WTC11 (cell line): ENCODE results near the gene SLC12A8.

ENCODE experiments used
- ATF3 ChIP-seq: sonication (generic); formaldehyde crosslinking; conservative IDR thresholded peaks from 2 replicates; pipeline ENCODE4 v1.8.1; 2022; ENCODE audit warnings: mild to moderate bottlenecking, missing genetic modification reagents
- CREB1 ChIP-seq: sonication (generic); formaldehyde crosslinking; IDR thresholded peaks from 2 replicates; pipeline ENCODE4 v1.8.0; 2023; ENCODE audit warnings: mild to moderate bottlenecking, missing genetic modification reagents
- CTCF ChIP-seq: fragments of 200-600 bp; IDR thresholded peaks from 2 replicates; pipeline ENCODE4 v1.8.0; 2022; ENCODE audit warnings: antibody characterized with exemption
- ETV6 ChIP-seq: sonication (generic); formaldehyde crosslinking; IDR thresholded peaks from 2 replicates; pipeline ENCODE4 v1.8.1; 2022; ENCODE audit warnings: mild to moderate bottlenecking, missing genetic modification reagents
- JAZF1 ChIP-seq: fragments of 250-450 bp; sonication (Bioruptor Pico); IDR thresholded peaks from 2 replicates; pipeline ENCODE4 v1.9.0; 2021; ENCODE audit warnings: moderate library complexity, mild to moderate bottlenecking, inconsistent platforms
- NR2C2 ChIP-seq: sonication (generic); formaldehyde crosslinking; IDR thresholded peaks from 2 replicates; pipeline ENCODE4 v1.8.0; 2022; ENCODE audit warnings: mild to moderate bottlenecking, missing genetic modification reagents
- PRDM15 ChIP-seq: sonication (generic); formaldehyde crosslinking; IDR thresholded peaks from 2 replicates; pipeline ENCODE4 v1.8.0; 2022; ENCODE audit warnings: missing genetic modification reagents
- USF1 ChIP-seq: sonication (generic); formaldehyde crosslinking; IDR thresholded peaks from 2 replicates; pipeline ENCODE4 v1.8.0; 2022; ENCODE audit warnings: mild to moderate bottlenecking, missing genetic modification reagents
- ZNF317 ChIP-seq: sonication (generic); formaldehyde crosslinking; IDR thresholded peaks from 2 replicates; pipeline ENCODE4 v1.8.1; 2023; ENCODE audit warnings: low read depth, mild to moderate bottlenecking, moderate library complexity, missing genetic modification reagents, borderline replicate concordance

- no peak for TF ChIP-seq ETV6 (CRISPR knock-in tag)
- no peak for TF ChIP-seq CTCF
- TF ChIP-seq ZNF317 (CRISPR knock-in tag) = no peak
- TF ChIP-seq PRDM15 (CRISPR knock-in tag) = no peak
- no peak for TF ChIP-seq JAZF1 (CRISPR knock-in tag)
- no peak for TF ChIP-seq USF1 (CRISPR knock-in tag)
- no peak for TF ChIP-seq NR2C2 (CRISPR knock-in tag)
- no peak for TF ChIP-seq ATF3 (CRISPR knock-in tag)
- no peak for TF ChIP-seq CREB1 (CRISPR knock-in tag)
Measured at GRCh38 chr3:125146626-125147490, 65.7 kb downstream of the SLC12A8 start.
